ENCODE data around the gene NUP188.
A peak's percentile ranks its signal among the peaks of the same experiment; 100 is the strongest.

The NUP188 gene

GRCh38 chr9:128913995-128914772, 33.3 kb upstream of the NUP188 start:
- no peak for DNase-seq

GRCh38 chr9:128916204-128916603, 31.3 kb upstream of the NUP188 start:
- DNase-seq: no peak

- no peak for DNase-seq
These were observed 30.8 kb upstream of the NUP188 start for GRCh38 chr9:128916745-128917144.

GRCh38 chr9:128917151-128917849, 30.2 kb upstream of the NUP188 start:
- DNase-seq: no peak

GRCh38 chr9:128918921-128919320, 28.6 kb upstream of the NUP188 start:
- DNase-seq: no peak

GRCh38 chr9:128919402-128920089, 28.0 kb upstream of the NUP188 start:
- no peak for DNase-seq

- no peak for DNase-seq
These were observed 27.0 kb upstream of the NUP188 start, which contains the start of gene PHYHD1 for GRCh38 chr9:128920381-128921058. Gene PHYHD1, plus strand, starts transcription at chr9:128920982. Its CDS starts 1,342 bp downstream, at chr9:128922324.

GRCh38 chr9:128921881-128922763, 25.4 kb upstream of the NUP188 start:
- DNase-seq: no peak

GRCh38 chr9:128923493-128923883, 24.0 kb upstream of the NUP188 start:
- no peak for DNase-seq

GRCh38 chr9:128927731-128928411, 19.6 kb upstream of the NUP188 start:
- DNase-seq: peak in 4 of 5 experiments; percentile 23 to 42 (median 30)

GRCh38 chr9:128928624-128929023, 18.9 kb upstream of the NUP188 start:
- no peak for DNase-seq

GRCh38 chr9:128929560-128929959, 17.9 kb upstream of the NUP188 start:
- no peak for DNase-seq

GRCh38 chr9:128933731-128934130, 13.8 kb upstream of the NUP188 start:
- DNase-seq: no peak

- no peak for DNase-seq
These were observed 11.2 kb upstream of the NUP188 start for GRCh38 chr9:128936171-128936865.

- no peak for DNase-seq
These were observed 10.0 kb upstream of the NUP188 start for GRCh38 chr9:128937310-128938165.

- no peak for DNase-seq
These were observed 7.1 kb upstream of the NUP188 start for GRCh38 chr9:128940271-128940921.

- DNase-seq: no peak
These were observed 6.3 kb upstream of the NUP188 start for GRCh38 chr9:128940946-128941755.
